Measurements from ENCODE around the gene TUBB4A.
A peak's percentile ranks its signal among the peaks of the same experiment; 100 is the strongest.

Gene TUBB4A

GRCh38 chr19:6476896-6477431, 25.1 kb downstream of the TUBB4A start:
- Histone ChIP-seq H2AFZ (no peak overlapping the region), H3K27me3 (ENCODE audit: control insufficient read depth, insufficient read depth, low read length) (no peaks in the 10 kb centered on the region), H3K4me1 (no peaks in the 10 kb centered on the region), H3K9me3 (ENCODE audit: control insufficient read depth, low read length) (no peaks in the 10 kb centered on the region), H3K79me2 (no peaks in the 10 kb centered on the region), H3K27ac (no peak overlapping the region), H3K9ac (no peak overlapping the region), H3K4me3 (ENCODE audit: low read depth, low read length) (no peak overlapping the region), H3K36me3 (ENCODE audit: control insufficient read depth, insufficient read depth, low read length) (no peaks in the 10 kb centered on the region), H3K4me2 (ENCODE audit: low read length) (peak overlapping the region; percentile 59)
- TF ChIP-seq CTCF (IDR thresholded peaks at IDR 0.05): no peak

- H2AFZ ChIP-seq: no peak overlapping the region
- H3K36me3 ChIP-seq (ENCODE audit: control insufficient read depth, insufficient read depth, low read length): no peaks in the 10 kb centered on the region
- H3K4me1 ChIP-seq: no peaks in the 10 kb centered on the region
- H3K4me3 ChIP-seq (ENCODE audit: low read depth, low read length): peak overlapping the region; percentile 24
- no peak for TF ChIP-seq CTCF (IDR thresholded peaks at IDR 0.05)
- H3K9ac ChIP-seq: no peak overlapping the region
- no peaks in the 10 kb centered on the region for H3K79me2 ChIP-seq
- H3K9me3 ChIP-seq (ENCODE audit: control insufficient read depth, low read length): no peaks in the 10 kb centered on the region
- no peak overlapping the region for H3K27ac ChIP-seq
- H3K27me3 ChIP-seq (ENCODE audit: control insufficient read depth, insufficient read depth, low read length): no peaks in the 10 kb centered on the region
- H3K4me2 ChIP-seq (ENCODE audit: low read length): peak overlapping the region; percentile 59
Observed at GRCh38 chr19:6476155-6476895, 25.8 kb downstream of the TUBB4A start.

- Histone ChIP-seq H3K9me3 (ENCODE audit: control insufficient read depth, low read length) (no peaks in the 10 kb centered on the region), H3K9ac (no peak overlapping the region)
- TF ChIP-seq CTCF (IDR thresholded peaks at IDR 0.05): no peak
Observed at GRCh38 chr19:6475321-6476108, 26.6 kb downstream of the TUBB4A start.

GRCh38 chr19:6473647-6474046, 28.5 kb downstream of the TUBB4A start:
- H3K27me3 ChIP-seq (ENCODE audit: control insufficient read depth, insufficient read depth, low read length): no peaks in the 10 kb centered on the region

More at GRCh38 chr19:6475321-6476108, 26.6 kb downstream of the TUBB4A start:
- Histone ChIP-seq H3K4me2 (ENCODE audit: low read length) (peak overlapping the region; percentile 59), H2AFZ (peak overlapping the region; percentile 9), H3K27ac (no peak overlapping the region), H3K79me2 (no peaks in the 10 kb centered on the region), H3K4me1 (no peaks in the 10 kb centered on the region), H3K4me3 (ENCODE audit: low read depth, low read length) (peak overlapping the region; percentile 24), H3K27me3 (ENCODE audit: control insufficient read depth, insufficient read depth, low read length) (no peaks in the 10 kb centered on the region), H3K36me3 (ENCODE audit: control insufficient read depth, insufficient read depth, low read length) (no peaks in the 10 kb centered on the region)

More at GRCh38 chr19:6473647-6474046, 28.5 kb downstream of the TUBB4A start:
- no peaks in the 10 kb centered on the region for H3K9me3 ChIP-seq (ENCODE audit: control insufficient read depth, low read length)
- no peaks in the 10 kb centered on the region for H3K4me1 ChIP-seq
- no peak overlapping the region for H3K27ac ChIP-seq
- no peaks in the 10 kb centered on the region for H3K79me2 ChIP-seq
- no peak overlapping the region for H3K4me3 ChIP-seq (ENCODE audit: low read depth, low read length)
- no peak overlapping the region for H3K9ac ChIP-seq
- TF ChIP-seq CTCF (IDR thresholded peaks at IDR 0.05): no peak
- H3K4me2 ChIP-seq (ENCODE audit: low read length): no peak overlapping the region
- H3K36me3 ChIP-seq (ENCODE audit: control insufficient read depth, insufficient read depth, low read length): no peaks in the 10 kb centered on the region
- no peak overlapping the region for H2AFZ ChIP-seq

All from parathyroid adenoma (tissue), 2 donors.